ENCODE results near the gene IFNAR2.

The IFNAR2 gene

GRCh38 chr21:33203371-33203724 lies 26.4 kb upstream of the IFNAR2 start:
- TF ChIP-seq CTCF (IDR thresholded peaks at IDR 0.05; ENCODE audit: control insufficient read depth, insufficient read depth, low read depth, low read length, missing control alignments): no peak
- DNase-seq (ENCODE audit: low read depth): no peak
- no peak overlapping the region for H3K4me3 ChIP-seq (ENCODE audit: control insufficient read depth, low read depth, low read length)

GRCh38 chr21:33205476-33205875 lies 24.3 kb upstream of the IFNAR2 start:
- no peak overlapping the region for H3K4me3 ChIP-seq (ENCODE audit: control insufficient read depth, low read depth, low read length)
- TF ChIP-seq CTCF (IDR thresholded peaks at IDR 0.05; ENCODE audit: control insufficient read depth, insufficient read depth, low read depth, low read length, missing control alignments): no peak
- no peak for DNase-seq (ENCODE audit: low read depth)

- no peak for DNase-seq (ENCODE audit: low read depth)
- H3K4me3 ChIP-seq (ENCODE audit: control insufficient read depth, low read depth, low read length): no peak overlapping the region
- TF ChIP-seq CTCF (IDR thresholded peaks at IDR 0.05; ENCODE audit: control insufficient read depth, insufficient read depth, low read depth, low read length, missing control alignments): no peak
These were observed 22.9 kb upstream of the IFNAR2 start for GRCh38 chr21:33206771-33207281.

- no peak overlapping the region for H3K4me3 ChIP-seq (ENCODE audit: control insufficient read depth, low read depth, low read length)
- no peak for DNase-seq (ENCODE audit: low read depth)
- TF ChIP-seq CTCF (IDR thresholded peaks at IDR 0.05; ENCODE audit: control insufficient read depth, insufficient read depth, low read depth, low read length, missing control alignments): no peak
These were observed 22.1 kb upstream of the IFNAR2 start for GRCh38 chr21:33207449-33208149.

- no peak for DNase-seq (ENCODE audit: low read depth)
These were observed 21.2 kb upstream of the IFNAR2 start for GRCh38 chr21:33208534-33208933.

GRCh38 chr21:33211305-33211704 lies 18.4 kb upstream of the IFNAR2 start:
- no peak overlapping the region for H3K4me3 ChIP-seq (ENCODE audit: control insufficient read depth, low read depth, low read length)
- DNase-seq (ENCODE audit: low read depth): no peak
- TF ChIP-seq CTCF (IDR thresholded peaks at IDR 0.05; ENCODE audit: control insufficient read depth, insufficient read depth, low read depth, low read length, missing control alignments): no peak

More at GRCh38 chr21:33208534-33208933, 21.2 kb upstream of the IFNAR2 start:
- TF ChIP-seq CTCF (IDR thresholded peaks at IDR 0.05; ENCODE audit: control insufficient read depth, insufficient read depth, low read depth, low read length, missing control alignments): no peak
- H3K4me3 ChIP-seq (ENCODE audit: control insufficient read depth, low read depth, low read length): no peak overlapping the region
